Trophoblast cell (in vitro differentiated cells and primary cell): ENCODE measurements around the gene SLCO2B1.
A peak's percentile ranks its signal among the peaks of the same experiment; 100 is the strongest.

Source experiments
- DNase-seq, 2 donors: peaks; one replicate each; pipeline ENCODE4 v3.0.0-alpha.2; 2016
- H2AFZ ChIP-seq: 2 replicates; pipeline ENCODE4 v1.6.1; 2013; ENCODE audit warnings: low read length, moderate library complexity, mild to moderate bottlenecking; ENCODE audit not compliant: insufficient read depth, poor library complexity
- H2AK5ac ChIP-seq: 2 replicates; pipeline ENCODE4 v1.6.1; 2013; ENCODE audit warnings: mild to moderate bottlenecking, low read length
- H2BK120ac ChIP-seq: 2 replicates; pipeline ENCODE4 v1.6.1; 2013; ENCODE audit warnings: low read length, mild to moderate bottlenecking, moderate library complexity; ENCODE audit not compliant: insufficient read depth, poor library complexity
- H2BK12ac ChIP-seq: 2 replicates; pipeline ENCODE4 v1.6.1; 2013; ENCODE audit warnings: mild to moderate bottlenecking, low read length, moderate library complexity
- H2BK5ac ChIP-seq: 2 replicates; pipeline ENCODE4 v1.6.1; 2013; ENCODE audit warnings: low read length, low read depth, moderate library complexity, mild to moderate bottlenecking; ENCODE audit not compliant: poor library complexity
- H3K14ac ChIP-seq: 2 replicates; pipeline ENCODE4 v1.6.1; 2013; ENCODE audit warnings: mild to moderate bottlenecking, low read length
- H3K18ac ChIP-seq: 2 replicates; pipeline ENCODE4 v1.6.1; 2013; ENCODE audit warnings: mild to moderate bottlenecking, low read length
- H3K23ac ChIP-seq: 2 replicates; pipeline ENCODE4 v1.6.1; 2013; ENCODE audit warnings: low read length
- H3K27ac ChIP-seq: 2 replicates; pipeline ENCODE4 v1.5.1; 2013; ENCODE audit warnings: low read depth, mild to moderate bottlenecking, inconsistent platforms, low read length, moderate library complexity
- H3K27me3 ChIP-seq: 2 replicates; pipeline ENCODE4 v1.6.1; 2013; ENCODE audit warnings: inconsistent platforms, mild to moderate bottlenecking, low read length, moderate library complexity; ENCODE audit not compliant: insufficient read depth
- H3K36me3 ChIP-seq, 2 experiments: 1 replicate in 1 of 2; 2 replicates in 1 of 2; pipeline ENCODE4 v1.6.1; 2013; ENCODE audit warnings: low read length in 2 of 2, mild to moderate bottlenecking in 2 of 2, moderate library complexity in 1 of 2; ENCODE audit not compliant: insufficient read depth in 2 of 2, control insufficient read depth in 1 of 2
- H3K4ac ChIP-seq: 2 replicates; pipeline ENCODE4 v1.6.1; 2013; ENCODE audit warnings: low read depth, mild to moderate bottlenecking, low read length, moderate library complexity
- H3K4me1 ChIP-seq, 2 experiments: 1 replicate in 1 of 2; 2 replicates in 1 of 2; pipeline ENCODE4 v1.6.1; 2013; ENCODE audit warnings: low read length in 2 of 2, mild to moderate bottlenecking in 2 of 2, moderate library complexity in 1 of 2; ENCODE audit not compliant: insufficient read depth in 2 of 2, control insufficient read depth in 1 of 2
- H3K4me2 ChIP-seq: 2 replicates; pipeline ENCODE4 v1.6.1; 2013; ENCODE audit warnings: inconsistent platforms, mild to moderate bottlenecking, low read length, moderate library complexity
- H3K4me3 ChIP-seq: 2 replicates; pipeline ENCODE4 v1.5.1; 2013; ENCODE audit warnings: mild to moderate bottlenecking, low read depth, low read length, inconsistent platforms
- H3K79me1 ChIP-seq: one replicate; pipeline ENCODE4 v1.6.1; 2013; ENCODE audit warnings: low read length
- H3K79me2 ChIP-seq: 2 replicates; pipeline ENCODE4 v1.6.1; 2013; ENCODE audit warnings: low read length, mild to moderate bottlenecking; ENCODE audit not compliant: control insufficient read depth, insufficient read depth, poor library complexity
- H3K9ac ChIP-seq: 2 replicates; pipeline ENCODE4 v1.6.1; 2013; ENCODE audit warnings: mild to moderate bottlenecking, low read length
- H3K9me3 ChIP-seq: 2 replicates; pipeline ENCODE4 v1.6.1; 2013; ENCODE audit warnings: low read depth, mild to moderate bottlenecking, control low read depth, inconsistent platforms, low read length; ENCODE audit not compliant: insufficient read depth
- H4K12ac ChIP-seq: 2 replicates; pipeline ENCODE4 v1.6.1; 2013; ENCODE audit warnings: low read depth, mild to moderate bottlenecking, low read length, moderate library complexity
- H4K8ac ChIP-seq: 2 replicates; pipeline ENCODE4 v1.6.1; 2013; ENCODE audit warnings: low read depth, mild to moderate bottlenecking, low read length, moderate library complexity
- H4K91ac ChIP-seq: one replicate; pipeline ENCODE4 v1.6.1; 2013; ENCODE audit warnings: low read depth, mild to moderate bottlenecking, low read length, moderate library complexity
- WGBS: extraction: QIAGEN DNeasy Blood & Tissue Kit; methylation state at CpG from one replicate; pipeline ENCODE4 v1.1.7; 2013; ENCODE audit warnings: missing lambda C conversion rate; ENCODE audit not compliant: insufficient read length, insufficient coverage; ENCODE audit errors: extremely low coverage; 5-methylcytosine and 5-hydroxymethylcytosine counted together

SLCO2B1 gene

DNA sequence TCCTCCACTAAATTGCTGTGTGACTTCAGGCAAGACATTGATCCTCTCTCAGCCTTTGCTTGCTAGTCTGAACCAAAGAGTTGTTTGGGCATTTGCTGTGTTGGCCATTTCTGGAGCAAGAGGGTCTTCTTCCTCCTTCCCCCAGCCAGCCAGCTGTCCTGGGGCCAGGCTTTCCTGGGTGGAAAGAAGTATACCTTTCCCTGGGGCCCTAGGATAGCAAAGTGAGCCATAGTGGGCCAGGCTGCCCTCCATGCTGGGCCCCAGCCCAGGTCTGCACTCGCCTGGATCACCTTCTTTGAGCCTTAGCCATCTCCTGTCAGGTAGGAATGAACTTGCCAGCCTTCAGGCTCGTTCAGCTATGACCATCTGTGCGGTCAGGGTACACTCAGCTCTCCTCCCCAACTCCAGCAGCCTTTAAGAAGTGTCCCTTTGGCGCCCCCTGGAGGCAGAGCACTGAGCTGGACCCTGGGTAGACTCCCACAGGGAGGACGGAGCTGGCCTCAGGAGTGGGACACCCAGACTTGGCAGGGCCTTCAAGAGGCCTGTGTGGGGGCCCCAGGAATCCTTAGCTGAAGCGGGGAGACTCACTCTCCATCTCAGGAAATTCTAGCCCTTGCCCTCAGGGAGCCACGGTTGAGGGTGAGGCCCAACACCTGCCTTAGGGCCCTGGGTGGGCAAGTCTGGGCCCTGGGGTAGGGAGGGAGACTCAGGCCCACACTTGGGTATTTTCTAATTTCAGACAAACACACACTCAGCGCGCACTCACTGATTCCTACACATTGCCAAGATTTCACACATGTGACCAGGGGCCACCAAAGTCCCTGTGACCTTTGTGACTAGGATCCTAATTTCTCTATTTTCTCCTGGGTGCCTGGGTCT is 54.0 kb downstream of the SLCO2B1 start:
- no peak overlapping the region for H4K12ac ChIP-seq
- no peak overlapping the region for H3K4ac ChIP-seq
- no peaks in the 10 kb centered on the region for H3K36me3 ChIP-seq
- no peak overlapping the region for H2BK5ac ChIP-seq
- H2BK12ac ChIP-seq, result no peak overlapping the region
- H4K91ac ChIP-seq, result no peak overlapping the region
- no peaks in the 10 kb centered on the region for H3K79me1 ChIP-seq
- H3K14ac ChIP-seq, result no peak overlapping the region
- no peak overlapping the region for H3K18ac ChIP-seq
- WGBS, result no CpG with 5 or more reads among the region's 9 CpGs
- DNase-seq, result peak; percentile 79 to 92
- no peak overlapping the region for H3K4me3 ChIP-seq
- H3K4me1 ChIP-seq, result peaks cover 2 to 6% of the 10 kb centered on the region in 2 experiments
- H3K79me2 ChIP-seq, result no peaks in the 10 kb centered on the region
- no peak overlapping the region for H3K4me2 ChIP-seq
- H3K9me3 ChIP-seq, result no peaks in the 10 kb centered on the region
- no peak overlapping the region for H3K9ac ChIP-seq
- no peak overlapping the region for H2BK120ac ChIP-seq
- H2AK5ac ChIP-seq, result no peak overlapping the region
- H2AFZ ChIP-seq, result no peak overlapping the region
- H3K23ac ChIP-seq, result no peak overlapping the region
- H3K27me3 ChIP-seq, result no peaks in the 10 kb centered on the region
- no peak overlapping the region for H4K8ac ChIP-seq
- no peak overlapping the region for H3K27ac ChIP-seq

GRCh38 chr11:75205564-75206020 is 54.7 kb downstream of the SLCO2B1 start:
- H3K23ac ChIP-seq, result no peak overlapping the region
- H3K4me2 ChIP-seq, result no peak overlapping the region
- WGBS, result no CpG with 5 or more reads among the region's 5 CpGs
- no peak overlapping the region for H3K18ac ChIP-seq
- DNase-seq, result no peak
- H3K36me3 ChIP-seq, result no peaks in the 10 kb centered on the region
- no peak overlapping the region for H3K4ac ChIP-seq
- no peak overlapping the region for H3K27ac ChIP-seq
- H3K79me1 ChIP-seq, result no peaks in the 10 kb centered on the region
- H2BK5ac ChIP-seq, result no peak overlapping the region
- H4K91ac ChIP-seq, result no peak overlapping the region
- no peak overlapping the region for H3K4me3 ChIP-seq
- H4K8ac ChIP-seq, result no peak overlapping the region
- H3K9me3 ChIP-seq, result no peaks in the 10 kb centered on the region
- H3K79me2 ChIP-seq, result no peaks in the 10 kb centered on the region
- no peak overlapping the region for H2BK12ac ChIP-seq
- H3K27me3 ChIP-seq, result no peaks in the 10 kb centered on the region
- no peak overlapping the region for H2AFZ ChIP-seq
- H3K9ac ChIP-seq, result no peak overlapping the region
- no peak overlapping the region for H2AK5ac ChIP-seq
- peaks cover 2 to 6% of the 10 kb centered on the region in 2 experiments for H3K4me1 ChIP-seq
- H4K12ac ChIP-seq, result no peak overlapping the region
- H2BK120ac ChIP-seq, result no peak overlapping the region
- H3K14ac ChIP-seq, result no peak overlapping the region

- no CpG with 5 or more reads among the region's 2 CpGs for WGBS
- H2BK120ac ChIP-seq, result no peak overlapping the region
Measured at GRCh38 chr11:75208446-75208845, 57.5 kb downstream of the SLCO2B1 start.

GRCh38 chr11:75212411-75212810 is 61.5 kb downstream of the SLCO2B1 start:
- Histone ChIP-seq H4K8ac (no peak overlapping the region), H3K23ac (no peak overlapping the region), H2AK5ac (no peak overlapping the region), H3K4ac (no peak overlapping the region), H3K79me2 (no peaks in the 10 kb centered on the region), H3K4me3 (no peak overlapping the region), H4K12ac (no peak overlapping the region), H3K14ac (no peak overlapping the region), H3K27ac (no peak overlapping the region), H3K9me3 (no peaks in the 10 kb centered on the region), H3K27me3 (no peaks in the 10 kb centered on the region), H3K4me1 (no peaks in the 10 kb centered on the region), H3K18ac (no peak overlapping the region), H3K36me3 (no peaks in the 10 kb centered on the region), H2BK120ac (no peak overlapping the region), H3K79me1 (no peaks in the 10 kb centered on the region), H2AFZ (no peak overlapping the region), H4K91ac (no peak overlapping the region), H3K4me2 (no peak overlapping the region), H2BK12ac (no peak overlapping the region), H2BK5ac (no peak overlapping the region), H3K9ac (no peak overlapping the region)
- WGBS, result no CpG with 5 or more reads among the region's 5 CpGs
- DNase-seq, result no peak

More at GRCh38 chr11:75208446-75208845, 57.5 kb downstream of the SLCO2B1 start:
- Histone ChIP-seq H2AFZ (no peak overlapping the region), H3K4me1 (peaks cover 2 to 6% of the 10 kb centered on the region in 2 experiments), H3K4ac (no peak overlapping the region), H4K12ac (no peak overlapping the region), H2BK12ac (no peak overlapping the region), H3K27me3 (no peaks in the 10 kb centered on the region), H2AK5ac (no peak overlapping the region), H3K9ac (no peak overlapping the region), H3K36me3 (no peaks in the 10 kb centered on the region), H3K4me2 (no peak overlapping the region), H3K4me3 (no peak overlapping the region), H3K79me1 (no peaks in the 10 kb centered on the region), H3K79me2 (no peaks in the 10 kb centered on the region), H3K9me3 (no peaks in the 10 kb centered on the region), H3K23ac (no peak overlapping the region), H4K91ac (no peak overlapping the region), H3K27ac (no peak overlapping the region), H2BK5ac (no peak overlapping the region), H3K14ac (no peak overlapping the region), H4K8ac (no peak overlapping the region), H3K18ac (no peak overlapping the region)
- no peak for DNase-seq
